ENCODE measurements around the gene GPATCH1. TPM values are rescaled to one million over a fixed set of nuclear protein-coding genes. Genes with fewer than 3 reads are reported as not detected.

Gene GPATCH1
- total and polyA plus RNA-seq, 2 of the 8 experiments (the other 6 are each of a cell fraction or from before 2014, with no cell fraction given), result 4.3 to 8.2 TPM

- 100% methylated on average over 2 of the region's 2 CpGs; no CpG with 5 or more reads in 1 of the 2 experiments for WGBS, 2 experiments (ENCODE audit: extremely low coverage in 1 of 2, insufficient coverage in 1 of 2, insufficient read length in 1 of 2, insufficient replicate concordance in 2 of 2, low coverage in 1 of 2, low lambda C conversion rate in 2 of 2, missing lambda C conversion rate in 1 of 2)
- no peaks in the 10 kb centered on the region for H3K27me3 ChIP-seq (replicated peaks in 1 of 4; ENCODE audit: control insufficient read depth in 3 of 4, extremely low read depth in 1 of 4, insufficient read depth in 3 of 4, low read length in 3 of 4)
- POLR2A ChIA-PET (ENCODE audit: partially characterized antibody), result no interaction called here
- DNase-seq (ENCODE audit: low read depth in 1 of 2, low spot score in 2 of 2) (no peak), FAIRE-seq (no peak)
- no peak overlapping the region for H2AFZ ChIP-seq (ENCODE audit: low read length)
- no peaks in the 10 kb centered on the region for H3K23me2 ChIP-seq (ENCODE audit: low read depth, low read length)
- H2BK120ac ChIP-seq (replicated peaks; ENCODE audit: low read depth, low read length), result no peak overlapping the region
- no peak overlapping the region for H3K27ac ChIP-seq (ENCODE audit: low read depth, low read length)
- no peaks in the 10 kb centered on the region for H3K9me3 ChIP-seq (ENCODE audit: insufficient read depth in 2 of 2, low read depth in 1 of 2, low read length in 1 of 2)
- no peak overlapping the region for H2BK15ac ChIP-seq (ENCODE audit: low read length)
- no peak overlapping the region for H3K14ac ChIP-seq (ENCODE audit: insufficient read length)
- H4K5ac ChIP-seq (ENCODE audit: insufficient read length, low read depth, low read length), result no peak overlapping the region
- H3K4me1 ChIP-seq (replicated peaks in 1 of 4; ENCODE audit: control insufficient read depth in 3 of 4, insufficient read depth in 4 of 4, low read length in 3 of 4), result no peaks in the 10 kb centered on the region
- no peak overlapping the region for H4K8ac ChIP-seq (ENCODE audit: extremely low read depth, insufficient read depth, low read length)
- no peak overlapping the region for H3K9ac ChIP-seq (replicated peaks in 1 of 4; ENCODE audit: extremely low read depth in 1 of 4, low read depth in 3 of 4, low read length in 3 of 4)
- no peak overlapping the region for H2BK20ac ChIP-seq (ENCODE audit: low read length)
- peaks cover 10% of the 10 kb centered on the region for H3K79me1 ChIP-seq (ENCODE audit: low read depth, low read length)
- H3K4me2 ChIP-seq (ENCODE audit: insufficient read depth in 1 of 2, low read depth in 2 of 2, low read length in 2 of 2), result peak overlapping the region in 1 of 2 experiments; percentile 21; a peak in 1 of 4 replicates
- no peak overlapping the region for H3K56ac ChIP-seq (replicated peaks; ENCODE audit: insufficient read length, low read depth, low read length)
- no peak overlapping the region for H3K23ac ChIP-seq (ENCODE audit: insufficient read length)
- CTCF ChIA-PET (ENCODE audit: partially characterized antibody), result interaction anchor here (1.0 to 1.4 kb wide), 3 partner anchors 19 to 23 kb away, joined by 3 to 4 read pairs (median 4); no protein-coding TSS in a partner anchor
- no peak overlapping the region for H4K91ac ChIP-seq (replicated peaks; ENCODE audit: insufficient read length, low read length)
- H3K18ac ChIP-seq (ENCODE audit: extremely low read depth, low read length), result no peak overlapping the region
- H3K4me3 ChIP-seq (ENCODE audit: extremely low read depth in 1 of 4, insufficient read depth in 2 of 4, low read depth in 3 of 4, low read length in 4 of 4), result no peak overlapping the region
- H2BK5ac ChIP-seq (ENCODE audit: low read depth, low read length), result no peak overlapping the region
- H3K79me2 ChIP-seq (ENCODE audit: control insufficient read depth in 1 of 2, insufficient read depth in 2 of 2, low read length in 2 of 2), result peaks cover 4 to 71% of the 10 kb centered on the region in 2 experiments; a peak in 3 of 4 replicates
- no peak overlapping the region for H3K4ac ChIP-seq (replicated peaks; ENCODE audit: insufficient read length, low read depth, low read length)
- H4K20me1 ChIP-seq (replicated peaks in 1 of 2; ENCODE audit: control insufficient read depth in 1 of 2, insufficient read depth in 2 of 2, low read length in 2 of 2), result peaks cover 3 to 20% of the 10 kb centered on the region in 2 experiments
- H2AK5ac ChIP-seq (ENCODE audit: low read depth, low read length), result 0 out of 2 replicates have a peak overlapping the region, but pooled peaks have one; percentile 24
- H3K36me3 ChIP-seq (ENCODE audit: control insufficient read depth in 2 of 4, insufficient read depth in 4 of 4, low read length in 3 of 4), result peaks cover 0 to 4% (median 1%) of the 10 kb centered on the region in 4 experiments; a peak in 2 of 8 replicates
- no peak overlapping the region for H2BK12ac ChIP-seq (ENCODE audit: low read depth, low read length)
- TF ChIP-seq SAP30 (IDR thresholded peaks at IDR 0.05; ENCODE audit: insufficient read depth, insufficient replicate concordance, low read length), result no peak
- TF ChIP-seq EZH2 (IDR thresholded peaks at IDR 0.05; ENCODE audit: low read depth, low read length, severe bottlenecking), result no peak
- TF ChIP-seq CTCF (IDR thresholded peaks at IDR 0.05; ENCODE audit: control extremely low read depth in 1 of 3, insufficient read depth in 1 of 3, low read depth in 1 of 3, low read length in 3 of 3), result no peak
- no peak for TF ChIP-seq FOSL1 (IDR thresholded peaks at IDR 0.05; ENCODE audit: insufficient read depth, low read depth, low read length)
Observed at GRCh38 chr19:33055718-33056117, 25.3 kb upstream of the GPATCH1 start.
